Measurements from ENCODE around the gene PLXNB3. TPM values are rescaled to one million over a fixed set of nuclear protein-coding genes. Genes with fewer than 3 reads are reported as not detected.

Gene PLXNB3
- polyA plus RNA-seq, 1 donor from 2014 or later = 0.48 TPM

DNA sequence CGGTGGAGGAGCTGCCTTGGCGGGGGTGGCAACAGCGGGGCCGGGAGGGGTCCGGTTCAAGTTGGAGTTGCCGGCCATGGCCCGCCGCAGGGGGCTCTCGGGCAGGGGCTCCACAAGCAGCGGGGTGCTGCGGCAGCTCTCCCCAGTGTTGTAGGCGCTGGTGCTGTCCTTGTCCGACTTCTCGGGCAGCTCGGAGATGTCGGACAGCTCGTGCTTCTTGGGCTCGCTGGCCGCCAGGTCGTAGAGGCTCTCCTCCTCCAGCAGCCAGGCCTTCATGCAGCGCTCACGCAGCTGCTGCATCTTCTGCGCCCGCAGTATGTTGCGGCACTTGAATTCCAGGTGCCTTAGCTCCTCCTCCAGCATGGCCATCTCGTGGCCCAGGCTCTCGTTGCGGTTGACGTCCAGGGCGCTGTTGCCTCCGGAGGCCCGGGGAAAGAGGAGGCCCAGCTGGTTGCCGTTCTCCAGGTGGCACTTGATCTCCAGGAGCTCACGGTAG, 40.1 kb downstream of the PLXNB3 start:
- Histone ChIP-seq H3K9ac (ENCODE audit: low read length) (no peak overlapping the region), H3K36me3 (ENCODE audit: insufficient read depth, low read length) (no peaks in the 10 kb centered on the region)

GRCh38 chrX:153804621-153805020, 40.6 kb downstream of the PLXNB3 start:
- Histone ChIP-seq H2AFZ (ENCODE audit: low read depth, low read length) (no peak overlapping the region), H3F3A (ENCODE audit: insufficient read depth, low read length, poor library complexity, severe bottlenecking) (no peaks in the 10 kb centered on the region), H3K27ac (ENCODE audit: low read length) (no peak overlapping the region), H3K4me2 (ENCODE audit: low read length) (no peak overlapping the region), H3K36me3 (ENCODE audit: insufficient read depth, low read length) (no peaks in the 10 kb centered on the region), H3K9me3 (ENCODE audit: low read length) (no peaks in the 10 kb centered on the region), H4K20me1 (ENCODE audit: insufficient read depth) (no peaks in the 10 kb centered on the region), H3K79me2 (replicated peaks; ENCODE audit: insufficient read depth, low read length) (peaks cover 9% of the 10 kb centered on the region), H3K9ac (ENCODE audit: low read length) (no peak overlapping the region), H3K4me3 (ENCODE audit: low read length) (no peak overlapping the region), H3K27me3 (ENCODE audit: insufficient read depth, low read depth, low read length) (no peaks in the 10 kb centered on the region), H3K9me2 (ENCODE audit: insufficient read depth, low read length) (no peaks in the 10 kb centered on the region)
- no peak for TF ChIP-seq RAD21 (conservative IDR thresholded peaks at IDR 0.05)
- no peak for TF ChIP-seq TAF1 (IDR thresholded peaks at IDR 0.05; ENCODE audit: low read depth)
- TF ChIP-seq POLR2AphosphoS5 (IDR thresholded peaks at IDR 0.05) = no peak
- TF ChIP-seq EP300 (conservative IDR thresholded peaks at IDR 0.05; ENCODE audit: poor library complexity, severe bottlenecking) = no peak
- TF ChIP-seq CTCF (IDR thresholded peaks at IDR 0.05; ENCODE audit: poor library complexity, severe bottlenecking) = no peak
- no peak for TF ChIP-seq MXI1 (conservative IDR thresholded peaks at IDR 0.05; ENCODE audit: poor library complexity, severe bottlenecking)
- TF ChIP-seq EZH2 (IDR thresholded peaks at IDR 0.05; ENCODE audit: borderline replicate concordance, insufficient read depth, low read length, poor library complexity, severe bottlenecking) = no peak
- TF ChIP-seq, protein P1, sequence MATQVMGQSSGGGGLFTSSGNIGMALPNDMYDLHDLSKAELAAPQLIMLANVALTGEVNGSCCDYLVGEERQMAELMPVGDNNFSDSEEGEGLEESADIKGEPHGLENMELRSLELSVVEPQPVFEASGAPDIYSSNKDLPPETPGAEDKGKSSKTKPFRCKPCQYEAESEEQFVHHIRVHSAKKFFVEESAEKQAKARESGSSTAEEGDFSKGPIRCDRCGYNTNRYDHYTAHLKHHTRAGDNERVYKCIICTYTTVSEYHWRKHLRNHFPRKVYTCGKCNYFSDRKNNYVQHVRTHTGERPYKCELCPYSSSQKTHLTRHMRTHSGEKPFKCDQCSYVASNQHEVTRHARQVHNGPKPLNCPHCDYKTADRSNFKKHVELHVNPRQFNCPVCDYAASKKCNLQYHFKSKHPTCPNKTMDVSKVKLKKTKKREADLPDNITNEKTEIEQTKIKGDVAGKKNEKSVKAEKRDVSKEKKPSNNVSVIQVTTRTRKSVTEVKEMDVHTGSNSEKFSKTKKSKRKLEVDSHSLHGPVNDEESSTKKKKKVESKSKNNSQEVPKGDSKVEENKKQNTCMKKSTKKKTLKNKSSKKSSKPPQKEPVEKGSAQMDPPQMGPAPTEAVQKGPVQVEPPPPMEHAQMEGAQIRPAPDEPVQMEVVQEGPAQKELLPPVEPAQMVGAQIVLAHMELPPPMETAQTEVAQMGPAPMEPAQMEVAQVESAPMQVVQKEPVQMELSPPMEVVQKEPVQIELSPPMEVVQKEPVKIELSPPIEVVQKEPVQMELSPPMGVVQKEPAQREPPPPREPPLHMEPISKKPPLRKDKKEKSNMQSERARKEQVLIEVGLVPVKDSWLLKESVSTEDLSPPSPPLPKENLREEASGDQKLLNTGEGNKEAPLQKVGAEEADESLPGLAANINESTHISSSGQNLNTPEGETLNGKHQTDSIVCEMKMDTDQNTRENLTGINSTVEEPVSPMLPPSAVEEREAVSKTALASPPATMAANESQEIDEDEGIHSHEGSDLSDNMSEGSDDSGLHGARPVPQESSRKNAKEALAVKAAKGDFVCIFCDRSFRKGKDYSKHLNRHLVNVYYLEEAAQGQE (IDR thresholded peaks at IDR 0.05; ENCODE audit: borderline replicate concordance) = no peak
- TF ChIP-seq SMC3 (conservative IDR thresholded peaks at IDR 0.05; ENCODE audit: poor library complexity) = no peak

More for the DNA sequence above, 40.1 kb downstream of the PLXNB3 start:
- TF ChIP-seq POLR2AphosphoS5 (IDR thresholded peaks at IDR 0.05) (no peak), EP300 (conservative IDR thresholded peaks at IDR 0.05; ENCODE audit: poor library complexity, severe bottlenecking) (no peak), TAF1 (IDR thresholded peaks at IDR 0.05; ENCODE audit: low read depth) (no peak), SMC3 (conservative IDR thresholded peaks at IDR 0.05; ENCODE audit: poor library complexity) (no peak), CTCF (IDR thresholded peaks at IDR 0.05; ENCODE audit: poor library complexity, severe bottlenecking) (no peak), MXI1 (conservative IDR thresholded peaks at IDR 0.05; ENCODE audit: poor library complexity, severe bottlenecking) (no peak), EZH2 (IDR thresholded peaks at IDR 0.05; ENCODE audit: borderline replicate concordance, insufficient read depth, low read length, poor library complexity, severe bottlenecking) (no peak), RAD21 (conservative IDR thresholded peaks at IDR 0.05) (no peak)
- TF ChIP-seq, protein P1 (IDR thresholded peaks at IDR 0.05; ENCODE audit: borderline replicate concordance) = no peak
- H3K4me2 ChIP-seq (ENCODE audit: low read length) = no peak overlapping the region
- no peak overlapping the region for H2AFZ ChIP-seq (ENCODE audit: low read depth, low read length)
- H3K27me3 ChIP-seq (ENCODE audit: insufficient read depth, low read depth, low read length) = no peaks in the 10 kb centered on the region
- H4K20me1 ChIP-seq (ENCODE audit: insufficient read depth) = no peaks in the 10 kb centered on the region
- no peaks in the 10 kb centered on the region for H3K9me2 ChIP-seq (ENCODE audit: insufficient read depth, low read length)
- H3K4me3 ChIP-seq (ENCODE audit: low read length) = no peak overlapping the region
- no peaks in the 10 kb centered on the region for H3F3A ChIP-seq (ENCODE audit: insufficient read depth, low read length, poor library complexity, severe bottlenecking)
- H3K9me3 ChIP-seq (ENCODE audit: low read length) = no peaks in the 10 kb centered on the region
- no peak overlapping the region for H3K27ac ChIP-seq (ENCODE audit: low read length)
- H3K79me2 ChIP-seq (replicated peaks; ENCODE audit: insufficient read depth, low read length) = peaks cover 9% of the 10 kb centered on the region

Data from neural cell (in vitro differentiated cells).